Measurements from ENCODE around the gene NOP9. TPM values are rescaled to one million over a fixed set of nuclear protein-coding genes. Genes with fewer than 3 reads are reported as not detected.

NOP9 gene, protein sequence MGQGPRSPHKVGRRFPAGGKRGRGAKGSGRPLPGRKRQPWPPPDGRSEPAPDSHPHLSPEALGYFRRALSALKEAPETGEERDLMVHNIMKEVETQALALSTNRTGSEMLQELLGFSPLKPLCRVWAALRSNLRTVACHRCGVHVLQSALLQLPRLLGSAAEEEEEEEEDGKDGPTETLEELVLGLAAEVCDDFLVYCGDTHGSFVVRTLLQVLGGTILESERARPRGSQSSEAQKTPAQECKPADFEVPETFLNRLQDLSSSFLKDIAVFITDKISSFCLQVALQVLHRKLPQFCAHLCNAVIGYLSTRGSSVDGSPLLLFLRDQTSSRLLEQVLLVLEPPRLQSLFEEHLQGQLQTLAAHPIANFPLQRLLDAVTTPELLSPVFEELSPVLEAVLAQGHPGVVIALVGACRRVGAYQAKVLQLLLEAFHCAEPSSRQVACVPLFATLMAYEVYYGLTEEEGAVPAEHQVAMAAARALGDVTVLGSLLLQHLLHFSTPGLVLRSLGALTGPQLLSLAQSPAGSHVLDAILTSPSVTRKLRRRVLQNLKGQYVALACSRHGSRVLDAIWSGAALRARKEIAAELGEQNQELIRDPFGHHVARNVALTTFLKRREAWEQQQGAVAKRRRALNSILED
- 25.3 TPM for total RNA-seq (2021; ENCODE audit: unreplicated experiment)
- 17.9 TPM for polyA plus RNA-seq (2012; ENCODE audit: insufficient read length)
- percentile 77 among the genes with signal in this experiment for Bru-seq, nascent RNA
- BruChase-seq, experiment 1, labeled RNA remaining after a 2-hour chase: percentile 91 among the genes with signal in this experiment
- percentile 94 among the genes with signal in this experiment for BruChase-seq, experiment 2, labeled RNA remaining after a 6-hour chase
- long read RNA-seq, full-length matches to known transcripts: 3 of 24 reads
- long read RNA-seq, partial matches to known transcripts: 4 of 24 reads
- long read RNA-seq, other reads (novel, unspliced or antisense): 17 of 24 reads

DNA sequence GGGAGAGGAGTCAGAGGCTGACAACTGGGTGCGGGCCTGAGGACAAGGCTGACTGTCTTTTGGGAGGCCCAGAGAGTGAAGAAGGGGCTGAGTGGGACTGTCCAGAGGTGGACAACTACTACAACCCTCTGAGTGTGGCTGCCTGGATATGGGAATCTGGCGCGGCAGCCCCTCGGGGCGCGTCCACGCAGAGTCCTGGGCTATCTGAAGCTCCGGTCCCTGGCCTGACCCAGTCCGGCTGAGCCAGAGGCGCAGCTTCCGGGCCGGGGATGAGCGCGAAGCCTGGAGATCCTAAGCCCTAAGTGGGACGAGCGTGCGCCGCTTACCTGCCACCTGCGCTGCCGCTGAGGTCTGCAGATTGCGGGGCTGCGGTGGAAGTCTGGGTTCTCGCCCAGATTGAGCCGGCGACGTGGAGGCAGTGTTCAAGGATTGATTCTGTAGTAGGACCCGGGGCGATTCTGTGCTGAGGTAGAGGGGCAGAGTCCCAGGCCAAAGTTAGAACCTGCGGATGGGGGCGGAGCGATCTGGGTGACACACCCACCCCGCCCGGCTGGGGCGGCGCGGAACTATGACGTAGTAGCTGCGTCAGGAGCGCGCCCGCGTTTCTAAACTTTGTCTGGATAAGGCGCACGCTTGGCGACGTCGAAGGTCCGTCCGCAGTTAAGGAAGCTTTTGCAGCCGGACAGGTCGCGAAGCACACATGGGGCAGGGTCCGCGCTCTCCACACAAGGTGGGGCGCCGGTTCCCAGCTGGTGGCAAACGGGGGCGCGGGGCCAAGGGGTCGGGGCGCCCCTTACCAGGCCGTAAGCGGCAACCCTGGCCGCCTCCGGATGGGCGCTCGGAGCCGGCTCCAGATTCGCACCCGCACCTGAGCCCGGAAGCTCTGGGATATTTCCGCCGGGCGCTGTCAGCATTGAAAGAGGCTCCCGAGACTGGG is at the start of gene NOP9, which contains the start of gene DHRS1:
Gene NOP9, plus strand, starts transcription at position 596 of the 937 bp plus-strand sequence. Its CDS starts 105 bp downstream, at position 701.
Gene DHRS1, minus strand, starts transcription at position 526 of the 937 bp plus-strand sequence. CDS start 674 bp downstream, outside the sequence.
- ChIA-PET CTCF (interaction anchor here (0.5 to 1.6 kb wide), 3 partner anchors 44 to 84 kb away, joined by 3 to 6 read pairs (median 3); partner anchors contain the start of genes MDP1 and TINF2), POLR2A (interaction anchor here (0.6 to 0.7 kb wide), 3 partner anchors 52 to 1430 kb away, joined by 3 to 10 read pairs (median 4); partner anchors contain the start of gene TINF2)
- ATAC-seq (peak; percentile 87), DNase-seq (ENCODE audit: low read depth, low spot score) (peak; percentile 46)
- Histone ChIP-seq H3K4me3 (ENCODE audit: low read depth in 2 of 2, low read length in 2 of 2) (peak within 1 kb of the TSS; percentile 89 to 92), H3K4me1 (ENCODE audit: control insufficient read depth, insufficient read depth, low read length) (peaks cover 7% of the 10 kb centered on the region; the same call in 1 of the 2 replicates), H3K27me3 (ENCODE audit: control insufficient read depth, insufficient read depth, low read length) (no peaks in the 10 kb centered on the region), H3K27ac (ENCODE audit: low read length) (peak within 1 kb of the TSS; percentile 77), H3K36me3 (ENCODE audit: control insufficient read depth, insufficient read depth, low read length) (peaks cover 9% of the 10 kb centered on the region; the same call in 1 of the 2 replicates), H3K9me3 (ENCODE audit: control insufficient read depth, insufficient read depth, low read depth, low read length) (no peaks in the 10 kb centered on the region)
- TF ChIP-seq, protein P1, sequence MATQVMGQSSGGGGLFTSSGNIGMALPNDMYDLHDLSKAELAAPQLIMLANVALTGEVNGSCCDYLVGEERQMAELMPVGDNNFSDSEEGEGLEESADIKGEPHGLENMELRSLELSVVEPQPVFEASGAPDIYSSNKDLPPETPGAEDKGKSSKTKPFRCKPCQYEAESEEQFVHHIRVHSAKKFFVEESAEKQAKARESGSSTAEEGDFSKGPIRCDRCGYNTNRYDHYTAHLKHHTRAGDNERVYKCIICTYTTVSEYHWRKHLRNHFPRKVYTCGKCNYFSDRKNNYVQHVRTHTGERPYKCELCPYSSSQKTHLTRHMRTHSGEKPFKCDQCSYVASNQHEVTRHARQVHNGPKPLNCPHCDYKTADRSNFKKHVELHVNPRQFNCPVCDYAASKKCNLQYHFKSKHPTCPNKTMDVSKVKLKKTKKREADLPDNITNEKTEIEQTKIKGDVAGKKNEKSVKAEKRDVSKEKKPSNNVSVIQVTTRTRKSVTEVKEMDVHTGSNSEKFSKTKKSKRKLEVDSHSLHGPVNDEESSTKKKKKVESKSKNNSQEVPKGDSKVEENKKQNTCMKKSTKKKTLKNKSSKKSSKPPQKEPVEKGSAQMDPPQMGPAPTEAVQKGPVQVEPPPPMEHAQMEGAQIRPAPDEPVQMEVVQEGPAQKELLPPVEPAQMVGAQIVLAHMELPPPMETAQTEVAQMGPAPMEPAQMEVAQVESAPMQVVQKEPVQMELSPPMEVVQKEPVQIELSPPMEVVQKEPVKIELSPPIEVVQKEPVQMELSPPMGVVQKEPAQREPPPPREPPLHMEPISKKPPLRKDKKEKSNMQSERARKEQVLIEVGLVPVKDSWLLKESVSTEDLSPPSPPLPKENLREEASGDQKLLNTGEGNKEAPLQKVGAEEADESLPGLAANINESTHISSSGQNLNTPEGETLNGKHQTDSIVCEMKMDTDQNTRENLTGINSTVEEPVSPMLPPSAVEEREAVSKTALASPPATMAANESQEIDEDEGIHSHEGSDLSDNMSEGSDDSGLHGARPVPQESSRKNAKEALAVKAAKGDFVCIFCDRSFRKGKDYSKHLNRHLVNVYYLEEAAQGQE (IDR thresholded peaks at IDR 0.05; ENCODE audit: insufficient read depth in 1 of 2, low read depth in 2 of 2, low read length in 1 of 2): no peak
- peak; percentile 95; the same call in 1 of the 2 replicates for TF ChIP-seq SIN3A (IDR thresholded peaks at IDR 0.05; ENCODE audit: borderline replicate concordance, insufficient read depth, low read depth, low read length)
- TF ChIP-seq, protein P2, sequence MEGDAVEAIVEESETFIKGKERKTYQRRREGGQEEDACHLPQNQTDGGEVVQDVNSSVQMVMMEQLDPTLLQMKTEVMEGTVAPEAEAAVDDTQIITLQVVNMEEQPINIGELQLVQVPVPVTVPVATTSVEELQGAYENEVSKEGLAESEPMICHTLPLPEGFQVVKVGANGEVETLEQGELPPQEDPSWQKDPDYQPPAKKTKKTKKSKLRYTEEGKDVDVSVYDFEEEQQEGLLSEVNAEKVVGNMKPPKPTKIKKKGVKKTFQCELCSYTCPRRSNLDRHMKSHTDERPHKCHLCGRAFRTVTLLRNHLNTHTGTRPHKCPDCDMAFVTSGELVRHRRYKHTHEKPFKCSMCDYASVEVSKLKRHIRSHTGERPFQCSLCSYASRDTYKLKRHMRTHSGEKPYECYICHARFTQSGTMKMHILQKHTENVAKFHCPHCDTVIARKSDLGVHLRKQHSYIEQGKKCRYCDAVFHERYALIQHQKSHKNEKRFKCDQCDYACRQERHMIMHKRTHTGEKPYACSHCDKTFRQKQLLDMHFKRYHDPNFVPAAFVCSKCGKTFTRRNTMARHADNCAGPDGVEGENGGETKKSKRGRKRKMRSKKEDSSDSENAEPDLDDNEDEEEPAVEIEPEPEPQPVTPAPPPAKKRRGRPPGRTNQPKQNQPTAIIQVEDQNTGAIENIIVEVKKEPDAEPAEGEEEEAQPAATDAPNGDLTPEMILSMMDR (IDR thresholded peaks at IDR 0.05): no peak
- peak; percentile 75 for TF ChIP-seq POLR2AphosphoS5 (IDR thresholded peaks at IDR 0.05; ENCODE audit: low read depth, low read length)
- no peak for TF ChIP-seq TCF7L2 (IDR thresholded peaks at IDR 0.05; ENCODE audit: low read depth, low read length)
- BruUV-seq (replicated peaks): TSS peak; percentile 70
- in situ Hi-C loops (cut with HindIII; ENCODE audit: low pct_unique_long_range_greater_than_20kb, low sequenced_read_pairs) (no loop called here), intact Hi-C loops (cut with micrococcal nuclease; ENCODE audit: unreplicated experiment) (no loop called here)

DNA sequence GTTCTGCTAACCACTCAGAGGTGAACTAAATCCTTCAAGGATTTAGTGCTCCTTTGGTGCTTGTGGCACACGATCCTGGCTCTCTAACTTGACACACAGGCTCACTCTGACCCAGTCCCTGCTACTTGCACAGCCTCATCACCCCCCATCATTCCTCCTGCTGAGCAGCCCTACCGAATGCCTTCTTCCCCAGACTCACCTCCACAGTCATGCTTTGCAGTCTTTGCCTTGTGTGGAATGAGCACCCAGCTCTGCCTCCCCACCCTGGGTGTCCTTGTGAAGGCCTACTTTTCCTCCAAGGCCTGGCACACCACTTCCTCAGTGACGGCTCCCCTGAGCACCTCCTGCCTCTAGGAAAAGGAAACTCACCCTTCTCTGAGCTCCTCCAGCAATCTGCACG is 49.3 kb upstream of the NOP9 start:
- H3K36me3 ChIP-seq (ENCODE audit: control insufficient read depth, insufficient read depth, low read length): no peaks in the 10 kb centered on the region
- no peak for TF ChIP-seq POLR2AphosphoS5 (IDR thresholded peaks at IDR 0.05; ENCODE audit: low read depth, low read length)
- no peak for TF ChIP-seq TCF7L2 (IDR thresholded peaks at IDR 0.05; ENCODE audit: low read depth, low read length)
- TF ChIP-seq SIN3A (IDR thresholded peaks at IDR 0.05; ENCODE audit: borderline replicate concordance, insufficient read depth, low read depth, low read length): no peak
- TF ChIP-seq, protein P2 (IDR thresholded peaks at IDR 0.05): no peak
- TF ChIP-seq, protein P1 (IDR thresholded peaks at IDR 0.05; ENCODE audit: insufficient read depth in 1 of 2, low read depth in 2 of 2, low read length in 1 of 2): no peak
- H3K27ac ChIP-seq (ENCODE audit: low read length): no peak overlapping the region
- no peaks in the 10 kb centered on the region for H3K4me1 ChIP-seq (ENCODE audit: control insufficient read depth, insufficient read depth, low read length)
- intact Hi-C loops (cut with micrococcal nuclease; ENCODE audit: unreplicated experiment): no loop called here
- no peaks in the 10 kb centered on the region for H3K27me3 ChIP-seq (ENCODE audit: control insufficient read depth, insufficient read depth, low read length)
- POLR2A ChIA-PET: no interaction called here
- no peaks in the 10 kb centered on the region for H3K9me3 ChIP-seq (ENCODE audit: control insufficient read depth, insufficient read depth, low read depth, low read length)
- in situ Hi-C loops (cut with HindIII; ENCODE audit: low pct_unique_long_range_greater_than_20kb, low sequenced_read_pairs): no loop called here
- no peak for DNase-seq (ENCODE audit: low read depth, low spot score)
- no peak overlapping the region for H3K4me3 ChIP-seq (ENCODE audit: low read depth in 2 of 2, low read length in 2 of 2)
- CTCF ChIA-PET: no interaction called here
- no peak for ATAC-seq
- no TSS peak for BruUV-seq (replicated peaks)
